Fibroblast of lung (primary cell): ENCODE results near the gene CACNA1S.

ENCODE experiments used
- EZH2 ChIP-seq: IDR thresholded peaks from 2 replicates; pipeline ENCODE4 v1.5.1; 2012; ENCODE audit warnings: low read length, control low read depth, mild to moderate bottlenecking; ENCODE audit errors: missing control alignments
- TF ChIP-seq, protein P1 (sequence below), 2 donors: IDR thresholded peaks in 1 of 2; conservative IDR thresholded peaks in 1 of 2; 1 replicate in 1 of 2; 2 replicates in 1 of 2; pipeline ENCODE4 v1.5.1; 2011 to 2012; ENCODE audit warnings: low read length in 2 of 2, control low read depth in 1 of 2, inconsistent platforms in 1 of 2, low read depth in 1 of 2, mild to moderate bottlenecking in 1 of 2

DNA sequence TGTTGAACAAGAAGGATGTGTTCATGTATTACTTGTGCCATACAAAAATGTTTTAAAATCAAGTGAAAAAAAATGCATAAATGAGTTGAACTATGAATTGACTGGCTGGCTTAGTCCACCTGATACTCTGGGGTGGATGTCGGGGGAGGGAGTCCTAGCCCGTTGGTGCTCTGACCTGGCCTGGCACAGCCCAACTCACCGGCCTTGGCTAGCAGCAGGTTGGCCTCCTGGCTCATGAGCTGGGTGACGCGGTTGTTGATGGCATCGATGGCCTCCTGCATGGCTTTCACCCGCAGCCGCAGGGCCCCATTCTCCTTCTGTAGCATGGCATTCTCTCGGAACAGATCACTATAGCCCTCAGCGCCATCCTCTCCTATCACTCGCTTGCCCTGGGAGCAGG is 110.3 kb downstream of the CACNA1S start:
- TF ChIP-seq, protein P1, sequence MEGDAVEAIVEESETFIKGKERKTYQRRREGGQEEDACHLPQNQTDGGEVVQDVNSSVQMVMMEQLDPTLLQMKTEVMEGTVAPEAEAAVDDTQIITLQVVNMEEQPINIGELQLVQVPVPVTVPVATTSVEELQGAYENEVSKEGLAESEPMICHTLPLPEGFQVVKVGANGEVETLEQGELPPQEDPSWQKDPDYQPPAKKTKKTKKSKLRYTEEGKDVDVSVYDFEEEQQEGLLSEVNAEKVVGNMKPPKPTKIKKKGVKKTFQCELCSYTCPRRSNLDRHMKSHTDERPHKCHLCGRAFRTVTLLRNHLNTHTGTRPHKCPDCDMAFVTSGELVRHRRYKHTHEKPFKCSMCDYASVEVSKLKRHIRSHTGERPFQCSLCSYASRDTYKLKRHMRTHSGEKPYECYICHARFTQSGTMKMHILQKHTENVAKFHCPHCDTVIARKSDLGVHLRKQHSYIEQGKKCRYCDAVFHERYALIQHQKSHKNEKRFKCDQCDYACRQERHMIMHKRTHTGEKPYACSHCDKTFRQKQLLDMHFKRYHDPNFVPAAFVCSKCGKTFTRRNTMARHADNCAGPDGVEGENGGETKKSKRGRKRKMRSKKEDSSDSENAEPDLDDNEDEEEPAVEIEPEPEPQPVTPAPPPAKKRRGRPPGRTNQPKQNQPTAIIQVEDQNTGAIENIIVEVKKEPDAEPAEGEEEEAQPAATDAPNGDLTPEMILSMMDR (conservative IDR thresholded peaks at IDR 0.05 in 1 of 2, IDR thresholded peaks at IDR 0.05 in 1 of 2; ENCODE audit: low read depth in 1 of 2, low read length in 2 of 2), result no peak
- no peak for TF ChIP-seq EZH2
